ENCODE data around the gene DEGS1.

GRCh38 chr1:224211206-224211962, 28.3 kb downstream of the DEGS1 start:
- TF ChIP-seq CTCF (IDR thresholded peaks at IDR 0.05; ENCODE audit: low read depth, low read length, poor library complexity, severe bottlenecking) (no peak), EZH2phosphoT487 (IDR thresholded peaks at IDR 0.05; ENCODE audit: borderline replicate concordance, low read length) (no peak)
